HL-60 (cell line): ENCODE data around the gene PTPRM.

Experiments used
- CTCF ChIP-seq: IDR thresholded peaks from one replicate; pipeline ENCODE4 v1.5.1; 2011; ENCODE audit warnings: low read length, control low read depth, inconsistent platforms; ENCODE audit not compliant: insufficient read depth
- GABPA ChIP-seq: IDR thresholded peaks from 2 replicates; pipeline ENCODE4 v1.6.1; 2012; ENCODE audit warnings: low read depth
- POLR2AphosphoS5 ChIP-seq: IDR thresholded peaks from 2 replicates; pipeline ENCODE4 v1.6.1; 2012; ENCODE audit warnings: low read depth
- TF ChIP-seq, protein P1 (sequence below): IDR thresholded peaks from 2 replicates; pipeline ENCODE4 v1.6.1; 2012; ENCODE audit warnings: low read depth; ENCODE audit not compliant: insufficient replicate concordance

GRCh38 chr18:7657937-7658336, 90.8 kb downstream of the PTPRM start:
- TF ChIP-seq CTCF (no peak), POLR2AphosphoS5 (no peak), GABPA (no peak)
- TF ChIP-seq, protein P1, sequence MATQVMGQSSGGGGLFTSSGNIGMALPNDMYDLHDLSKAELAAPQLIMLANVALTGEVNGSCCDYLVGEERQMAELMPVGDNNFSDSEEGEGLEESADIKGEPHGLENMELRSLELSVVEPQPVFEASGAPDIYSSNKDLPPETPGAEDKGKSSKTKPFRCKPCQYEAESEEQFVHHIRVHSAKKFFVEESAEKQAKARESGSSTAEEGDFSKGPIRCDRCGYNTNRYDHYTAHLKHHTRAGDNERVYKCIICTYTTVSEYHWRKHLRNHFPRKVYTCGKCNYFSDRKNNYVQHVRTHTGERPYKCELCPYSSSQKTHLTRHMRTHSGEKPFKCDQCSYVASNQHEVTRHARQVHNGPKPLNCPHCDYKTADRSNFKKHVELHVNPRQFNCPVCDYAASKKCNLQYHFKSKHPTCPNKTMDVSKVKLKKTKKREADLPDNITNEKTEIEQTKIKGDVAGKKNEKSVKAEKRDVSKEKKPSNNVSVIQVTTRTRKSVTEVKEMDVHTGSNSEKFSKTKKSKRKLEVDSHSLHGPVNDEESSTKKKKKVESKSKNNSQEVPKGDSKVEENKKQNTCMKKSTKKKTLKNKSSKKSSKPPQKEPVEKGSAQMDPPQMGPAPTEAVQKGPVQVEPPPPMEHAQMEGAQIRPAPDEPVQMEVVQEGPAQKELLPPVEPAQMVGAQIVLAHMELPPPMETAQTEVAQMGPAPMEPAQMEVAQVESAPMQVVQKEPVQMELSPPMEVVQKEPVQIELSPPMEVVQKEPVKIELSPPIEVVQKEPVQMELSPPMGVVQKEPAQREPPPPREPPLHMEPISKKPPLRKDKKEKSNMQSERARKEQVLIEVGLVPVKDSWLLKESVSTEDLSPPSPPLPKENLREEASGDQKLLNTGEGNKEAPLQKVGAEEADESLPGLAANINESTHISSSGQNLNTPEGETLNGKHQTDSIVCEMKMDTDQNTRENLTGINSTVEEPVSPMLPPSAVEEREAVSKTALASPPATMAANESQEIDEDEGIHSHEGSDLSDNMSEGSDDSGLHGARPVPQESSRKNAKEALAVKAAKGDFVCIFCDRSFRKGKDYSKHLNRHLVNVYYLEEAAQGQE: no peak
